SH-SY5Y (cell line): Measurements from ENCODE around the gene SARDH.

Experiments used
- GATA2 ChIP-seq: IDR thresholded peaks from 2 replicates; pipeline ENCODE4 v1.6.1; 2011; ENCODE audit warnings: mild to moderate bottlenecking, low read depth, low read length
- GATA3 ChIP-seq: IDR thresholded peaks from 2 replicates; pipeline ENCODE4 v1.6.1; 2011; ENCODE audit warnings: low read depth, mild to moderate bottlenecking, low read length, moderate library complexity

- TF ChIP-seq GATA2 (no peak), GATA3 (no peak)
These were observed 37.3 kb downstream of the SARDH start for GRCh38 chr9:133700819-133701320.
